Stimulated activated CD4-positive, alpha-beta T cell treated with anti-CD3 and anti-CD28 coated beads, Interleukin-4, amount 100 ng/mL, for 48 hours (primary cell): Measurements from ENCODE around the gene ASPSCR1.
"Not testable (repeated sequence)": the region's sequence is repeated elsewhere in the genome, so short reads cannot be mapped to it uniquely, and the experiment has no call there.

Experiments
- DNase-seq, 2 donors: peaks; one replicate each; pipeline ENCODE4 v3.0.0-alpha.2; 2020; ENCODE audit warnings: low read depth in 2 of 2

The ASPSCR1 gene

GRCh38 chr17:82023447-82024241 lies 46.2 kb downstream of the ASPSCR1 start:
- DNase-seq: no peak

GRCh38 chr17:82024859-82025258 lies 47.4 kb downstream of the ASPSCR1 start:
- DNase-seq: no peak

GRCh38 chr17:82025401-82026107 lies 48.1 kb downstream of the ASPSCR1 start:
- no peak for DNase-seq

GRCh38 chr17:82028246-82028645 lies 50.8 kb downstream of the ASPSCR1 start:
- DNase-seq: no peak

- DNase-seq: no peak
Measured at GRCh38 chr17:82028966-82029365, 51.5 kb downstream of the ASPSCR1 start.

- DNase-seq: no peak
Measured at GRCh38 chr17:82029391-82029790, 52.0 kb downstream of the ASPSCR1 start.

GRCh38 chr17:82029990-82030469 lies 52.6 kb downstream of the ASPSCR1 start:
- no peak for DNase-seq

GRCh38 chr17:82030470-82031302 lies 53.3 kb downstream of the ASPSCR1 start:
- peak; percentile 82 to 83 for DNase-seq

GRCh38 chr17:82031303-82031884 lies 54.0 kb downstream of the ASPSCR1 start, which contains the start of gene RAC3:
TSS of gene RAC3 (plus strand) at chr17:82031678. CDS start at chr17:82031762, 84 bp downstream.
- no peak for DNase-seq

- no peak for DNase-seq
Measured at GRCh38 chr17:82031885-82032627, 54.6 kb downstream of the ASPSCR1 start.

GRCh38 chr17:82033359-82034085 lies 56.1 kb downstream of the ASPSCR1 start:
- DNase-seq: no peak

- DNase-seq: no peak
Measured at GRCh38 chr17:82034371-82035011, 57.1 kb downstream of the ASPSCR1 start.

- no peak for DNase-seq
Measured at GRCh38 chr17:82035488-82035887, 58.1 kb downstream of the ASPSCR1 start.

GRCh38 chr17:82035956-82036633 lies 58.7 kb downstream of the ASPSCR1 start:
- no peak for DNase-seq

GRCh38 chr17:82036634-82037091 lies 59.2 kb downstream of the ASPSCR1 start:
- DNase-seq: no peak

- DNase-seq: peak; percentile 92 to 97
Measured at GRCh38 chr17:82037092-82037888, 59.9 kb downstream of the ASPSCR1 start, which contains the start of gene DCXR. TSS of gene DCXR (minus strand) at chr17:82037697. CDS start at chr17:82037682, 15 bp downstream.

GRCh38 chr17:82037889-82038195 lies 60.4 kb downstream of the ASPSCR1 start:
- no peak for DNase-seq

GRCh38 chr17:82038796-82039409 lies 61.5 kb downstream of the ASPSCR1 start:
- not testable (repeated sequence) for DNase-seq
